ENCODE data around the gene HS3ST3B1. TPM values are rescaled to one million over a fixed set of nuclear protein-coding genes. Genes with fewer than 3 reads are reported as not detected.

The HS3ST3B1 gene
- total and polyA plus RNA-seq, 7 donors = 0.23 to 1.6 (median 0.64) TPM

- intact Hi-C loops (cut with DNase I) = no loop called here
- Histone ChIP-seq H3K9me3 (peaks cover 5% of the 10 kb centered on the region), H3K27me3 (ENCODE audit: insufficient read depth in 3 of 3, low read length in 2 of 3) (no peaks in the 10 kb centered on the region), H3K4me3 (no peak overlapping the region), H3K36me3 (ENCODE audit: insufficient read depth in 1 of 2, low read depth in 1 of 2) (no peaks in the 10 kb centered on the region), H3K4me1 (no peaks in the 10 kb centered on the region), H3K27ac (no peak overlapping the region)
- no peak for ATAC-seq
- TF ChIP-seq CTCF (IDR thresholded peaks at IDR 0.05) = no peak
- DNase-seq = no peak
These were observed 92.8 kb downstream of the HS3ST3B1 start for GRCh38 chr17:14393723-14394122.

DNA sequence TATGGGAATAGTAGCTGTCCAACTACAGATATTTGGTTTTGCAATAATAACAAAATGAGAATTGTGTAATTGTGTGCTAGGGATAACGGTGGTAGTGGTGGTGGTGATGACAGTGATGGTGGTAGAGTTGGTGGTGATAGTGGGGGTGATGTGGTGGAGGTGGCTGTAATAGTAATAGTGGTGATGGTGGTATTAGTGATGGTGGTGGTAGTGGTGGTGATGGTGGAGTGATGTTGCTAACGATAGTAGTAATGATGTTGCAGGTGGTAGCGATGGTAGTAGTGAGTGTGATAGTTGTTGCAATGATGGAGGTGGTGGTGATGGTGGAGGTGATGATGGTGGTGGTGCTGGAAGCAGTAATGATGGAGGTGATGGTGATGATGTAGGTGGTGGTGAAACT is 94.4 kb downstream of the HS3ST3B1 start:
- intact Hi-C loops (cut with DNase I) = no loop called here
- TF ChIP-seq CTCF (IDR thresholded peaks at IDR 0.05) = no peak
- no peak overlapping the region for H3K4me3 ChIP-seq
- no peaks in the 10 kb centered on the region for H3K36me3 ChIP-seq (ENCODE audit: insufficient read depth in 1 of 2, low read depth in 1 of 2)
- H3K9me3 ChIP-seq = peaks cover 5% of the 10 kb centered on the region
- H3K27ac ChIP-seq = no peak overlapping the region
- 94 to 95% (median 94%) methylated on average over 3 of the region's 3 CpGs for WGBS, 3 donors
- no peaks in the 10 kb centered on the region for H3K27me3 ChIP-seq (ENCODE audit: insufficient read depth in 3 of 3, low read length in 2 of 3)
- ATAC-seq = no peak
- no peak for DNase-seq
- no peaks in the 10 kb centered on the region for H3K4me1 ChIP-seq

- no peaks in the 10 kb centered on the region for H3K27me3 ChIP-seq (ENCODE audit: insufficient read depth in 3 of 3, low read length in 2 of 3)
- no peak overlapping the region for H3K27ac ChIP-seq
- no peaks in the 10 kb centered on the region for H3K9me3 ChIP-seq
- ATAC-seq (no peak), DNase-seq (no peak)
- H3K4me3 ChIP-seq = no peak overlapping the region
- TF ChIP-seq CTCF (IDR thresholded peaks at IDR 0.05) = no peak
- 32 to 44% (median 38%) methylated on average over 3 of the region's 3 CpGs for WGBS, 3 donors
- intact Hi-C loops (cut with DNase I) = no loop called here
- no peaks in the 10 kb centered on the region for H3K4me1 ChIP-seq
- H3K36me3 ChIP-seq (ENCODE audit: insufficient read depth in 1 of 2, low read depth in 1 of 2) = no peaks in the 10 kb centered on the region
These were observed 95.7 kb downstream of the HS3ST3B1 start for GRCh38 chr17:14396547-14396946.

DNA sequence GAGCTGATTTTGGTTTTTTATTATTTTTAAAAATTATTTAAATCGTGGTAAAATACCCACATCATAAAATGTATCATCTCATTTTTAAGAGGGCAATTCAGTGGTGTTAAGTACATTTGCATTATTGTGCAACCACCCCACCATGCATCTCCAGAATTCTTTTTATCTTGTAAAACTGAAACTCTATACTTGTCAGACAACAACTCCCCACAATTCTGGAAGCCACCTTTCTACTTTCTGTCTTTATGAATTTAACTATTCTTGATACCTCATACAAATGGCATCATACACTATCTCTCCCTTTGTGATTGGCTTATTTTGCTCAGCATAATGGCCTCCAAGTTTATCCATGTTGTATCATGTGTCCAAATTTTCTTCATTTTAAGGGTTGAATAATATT is 97.9 kb downstream of the HS3ST3B1 start:
- 83 to 91% (median 87%) methylated on average over 1 of the region's 1 CpG for WGBS, 3 donors
- intact Hi-C loops (cut with DNase I) = no loop called here
- Histone ChIP-seq H3K9me3 (no peaks in the 10 kb centered on the region), H3K4me1 (no peaks in the 10 kb centered on the region), H3K27ac (no peak overlapping the region), H3K36me3 (ENCODE audit: insufficient read depth in 1 of 2, low read depth in 1 of 2) (no peaks in the 10 kb centered on the region), H3K4me3 (no peak overlapping the region), H3K27me3 (ENCODE audit: insufficient read depth in 3 of 3, low read length in 2 of 3) (no peaks in the 10 kb centered on the region)
- DNase-seq (no peak), ATAC-seq (no peak)
- no peak for TF ChIP-seq CTCF (IDR thresholded peaks at IDR 0.05)

Other genes starting within 250 kb of the HS3ST3B1 start
- gene COX10, start 231.6 kb upstream of the HS3ST3B1 start, total RNA-seq = 10 to 100 TPM; 31.5 to 77.1 (median 43.9) TPM
- 10 to 100 TPM; 60.5 to 74.7 (median 71.4) TPM for gene COX10, start 231.6 kb upstream of the HS3ST3B1 start, polyA plus RNA-seq
- not detected for gene CDRT15, start 64.2 kb upstream of the HS3ST3B1 start, total RNA-seq
- gene CDRT15, start 64.2 kb upstream of the HS3ST3B1 start, polyA plus RNA-seq = not detected